RWPE2 (cell line): Measurements from ENCODE around the gene PTGDS.

ENCODE experiments used
- ATAC-seq: fragments of 200-7000 bp; cut with Tn5 transposase; 3 replicates; pipeline ENCODE4 v1.9.1; 2021; ENCODE audit warnings: low read depth
- DNase-seq: peaks from one replicate; pipeline ENCODE4 v3.0.0-alpha.2; 2020; ENCODE audit warnings: low spot score
- H3K27ac ChIP-seq: fragments of 450-650 bp; 2 replicates; pipeline ENCODE4 v1.5.1; 2017; ENCODE audit warnings: mild to moderate bottlenecking; ENCODE audit not compliant: poor library complexity, severe bottlenecking
- H3K27me3 ChIP-seq: fragments of 250-450 bp; sonication (Bioruptor Pico); 2 replicates; pipeline ENCODE4 v1.5.1; 2021; ENCODE audit warnings: mild to moderate bottlenecking, moderate library complexity; ENCODE audit not compliant: insufficient read depth, poor library complexity, severe bottlenecking
- H3K36me3 ChIP-seq: fragments of 250-450 bp; sonication (Bioruptor Pico); 2 replicates; pipeline ENCODE4 v1.5.1; 2020; ENCODE audit warnings: low read depth, mild to moderate bottlenecking, moderate library complexity
- H3K4me1 ChIP-seq: fragments of 250-450 bp; sonication (Bioruptor Pico); 2 replicates; pipeline ENCODE4 v1.5.1; 2021; ENCODE audit warnings: mild to moderate bottlenecking, moderate library complexity; ENCODE audit not compliant: insufficient read depth, poor library complexity, severe bottlenecking
- H3K4me3 ChIP-seq: fragments of 250-450 bp; sonication (Bioruptor Pico); 2 replicates; pipeline ENCODE4 v1.5.1; 2021; ENCODE audit warnings: mild to moderate bottlenecking, moderate library complexity; ENCODE audit not compliant: severe bottlenecking
- H3K9me3 ChIP-seq: fragments of 250-450 bp; sonication (Bioruptor Pico); 2 replicates; pipeline ENCODE4 v1.5.1; 2021; ENCODE audit warnings: mild to moderate bottlenecking, moderate library complexity; ENCODE audit not compliant: severe bottlenecking
- CTCF ChIP-seq: fragments of 450-650 bp; IDR thresholded peaks from one replicate; pipeline ENCODE4 v1.5.1; 2017; ENCODE audit warnings: mild to moderate bottlenecking, moderate library complexity; ENCODE audit not compliant: poor library complexity, severe bottlenecking

Gene PTGDS

GRCh38 chr9:136945333-136946227, 31.7 kb upstream of the PTGDS start:
- no peaks in the 10 kb centered on the region for H3K27me3 ChIP-seq
- no peak for ATAC-seq
- TF ChIP-seq CTCF = no peak
- no peaks in the 10 kb centered on the region for H3K9me3 ChIP-seq
- no peak for DNase-seq
- H3K4me3 ChIP-seq = no peak overlapping the region
- H3K4me1 ChIP-seq = peaks cover 9% of the 10 kb centered on the region
- no peak overlapping the region for H3K27ac ChIP-seq
- peaks cover 23% of the 10 kb centered on the region for H3K36me3 ChIP-seq

- ATAC-seq = no peak
- peaks cover 9% of the 10 kb centered on the region for H3K4me1 ChIP-seq
- H3K27me3 ChIP-seq = no peaks in the 10 kb centered on the region
- H3K9me3 ChIP-seq = no peaks in the 10 kb centered on the region
- peaks cover 15% of the 10 kb centered on the region for H3K36me3 ChIP-seq
- H3K4me3 ChIP-seq = no peak overlapping the region
- no peak overlapping the region for H3K27ac ChIP-seq
- TF ChIP-seq CTCF = no peak
- peak; percentile 71 for DNase-seq
Observed at GRCh38 chr9:136946228-136947027, 30.9 kb upstream of the PTGDS start.

GRCh38 chr9:136947028-136947891, 30.0 kb upstream of the PTGDS start:
- H3K4me3 ChIP-seq = no peak overlapping the region
- ATAC-seq = no peak
- no peak for TF ChIP-seq CTCF
- no peaks in the 10 kb centered on the region for H3K27me3 ChIP-seq
- peaks cover 6% of the 10 kb centered on the region for H3K36me3 ChIP-seq
- H3K4me1 ChIP-seq = peaks cover 9% of the 10 kb centered on the region
- DNase-seq = peak; percentile 64
- no peaks in the 10 kb centered on the region for H3K9me3 ChIP-seq
- H3K27ac ChIP-seq = peak overlapping the region; percentile 58

- DNase-seq (peak; percentile 60), ATAC-seq (no peak)
- Histone ChIP-seq H3K9me3 (no peaks in the 10 kb centered on the region), H3K4me3 (no peak overlapping the region), H3K27me3 (no peaks in the 10 kb centered on the region), H3K4me1 (peaks cover 9% of the 10 kb centered on the region), H3K36me3 (no peaks in the 10 kb centered on the region; the same call in 1 of the 2 replicates), H3K27ac (peak overlapping the region; percentile 58)
- TF ChIP-seq CTCF = peak; percentile 68
Observed at GRCh38 chr9:136947955-136948510, 29.3 kb upstream of the PTGDS start.
